GM23338 (cell line): ENCODE measurements around the gene CPNE1.

Experiments used
- CREB1 ChIP-seq: fragments of 250-450 bp; sonication (Bioruptor Pico); IDR thresholded peaks from 2 replicates; pipeline ENCODE4 v1.5.0; 2020; ENCODE audit warnings: low read depth, mild to moderate bottlenecking, moderate library complexity
- CTCF ChIP-seq, 2 experiments: fragments of 200-600 bp in 1 of 2; sonication (generic) in 1 of 2; conservative IDR thresholded peaks; 2 replicates each; pipeline versions ENCODE4 v1.5.1 to v1.6.1; 2016 to 2017; ENCODE audit warnings: antibody characterized with exemption in 2 of 2, low read depth in 2 of 2, mild to moderate bottlenecking in 2 of 2, moderate library complexity in 1 of 2
- EZH2 ChIP-seq: fragments of 200-600 bp; sonication (generic); IDR thresholded peaks from one replicate; pipeline ENCODE4 v1.8.0; 2017; ENCODE audit warnings: antibody characterized with exemption, mild to moderate bottlenecking, low read depth; ENCODE audit not compliant: unreplicated experiment
- EZH2phosphoT487 ChIP-seq: fragments of 200-600 bp; sonication (generic); IDR thresholded peaks from one replicate; pipeline ENCODE4 v1.8.1; 2018; ENCODE audit warnings: antibody characterized with exemption; ENCODE audit not compliant: unreplicated experiment
- JUNB ChIP-seq: IDR thresholded peaks from one replicate; pipeline ENCODE4 v1.6.1; 2016; ENCODE audit warnings: antibody characterized with exemption; ENCODE audit not compliant: unreplicated experiment
- NANOG ChIP-seq: IDR thresholded peaks from 2 replicates; pipeline ENCODE4 v1.6.1; 2016; ENCODE audit warnings: antibody characterized with exemption, borderline replicate concordance
- POLR2AphosphoS5 ChIP-seq: IDR thresholded peaks from 2 replicates; pipeline ENCODE4 v1.6.1; 2016; ENCODE audit warnings: antibody characterized with exemption, low read depth
- REST ChIP-seq: IDR thresholded peaks from one replicate; pipeline ENCODE4 v1.6.1; 2018; ENCODE audit warnings: antibody characterized with exemption; ENCODE audit not compliant: unreplicated experiment
- ZNF114 ChIP-seq: fragments of 250-450 bp; sonication (Bioruptor Pico); IDR thresholded peaks from 2 replicates; pipeline ENCODE4 v1.5.0; 2020; ENCODE audit warnings: mild to moderate bottlenecking, moderate library complexity
- ZNF462 ChIP-seq: fragments of 250-450 bp; sonication (Bioruptor Pico); IDR thresholded peaks from 2 replicates; pipeline ENCODE4 v1.5.0; 2020; ENCODE audit warnings: mild to moderate bottlenecking, moderate library complexity
- TF ChIP-seq, protein P1 (sequence below): IDR thresholded peaks from 2 replicates; pipeline ENCODE4 v1.6.1; 2016; ENCODE audit warnings: antibody characterized with exemption

- TF ChIP-seq NANOG, result no peak
- TF ChIP-seq EZH2, result no peak
- TF ChIP-seq CTCF (conservative IDR thresholded peaks at IDR 0.05; ENCODE audit: low read depth in 2 of 2), result no peak
- TF ChIP-seq POLR2AphosphoS5, result no peak
- no peak for TF ChIP-seq EZH2phosphoT487
- TF ChIP-seq CREB1, result no peak
- TF ChIP-seq REST, result no peak
- TF ChIP-seq JUNB, result no peak
- TF ChIP-seq, protein P1, sequence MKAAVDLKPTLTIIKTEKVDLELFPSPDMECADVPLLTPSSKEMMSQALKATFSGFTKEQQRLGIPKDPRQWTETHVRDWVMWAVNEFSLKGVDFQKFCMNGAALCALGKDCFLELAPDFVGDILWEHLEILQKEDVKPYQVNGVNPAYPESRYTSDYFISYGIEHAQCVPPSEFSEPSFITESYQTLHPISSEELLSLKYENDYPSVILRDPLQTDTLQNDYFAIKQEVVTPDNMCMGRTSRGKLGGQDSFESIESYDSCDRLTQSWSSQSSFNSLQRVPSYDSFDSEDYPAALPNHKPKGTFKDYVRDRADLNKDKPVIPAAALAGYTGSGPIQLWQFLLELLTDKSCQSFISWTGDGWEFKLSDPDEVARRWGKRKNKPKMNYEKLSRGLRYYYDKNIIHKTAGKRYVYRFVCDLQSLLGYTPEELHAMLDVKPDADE, result no peak
- TF ChIP-seq ZNF114 (CRISPR knock-in tag), result no peak
- TF ChIP-seq ZNF462 (CRISPR knock-in tag), result no peak
Measured at GRCh38 chr20:35578469-35578868, 86.2 kb downstream of the CPNE1 start.
